Measurements from ENCODE around the gene PSMA5.
"Not testable (repeated sequence)": the region's sequence is repeated elsewhere in the genome, so short reads cannot be mapped to it uniquely, and the experiment has no call there.

PSMA5 gene

GRCh38 chr1:109426281-109427170 lies at the start of gene PSMA5:
Gene PSMA5 (minus strand): TSS chr1:109426448. CDS start chr1:109426330, 118 bp downstream.
- DNase-seq (ENCODE audit: low read depth in 2 of 2) = peak; percentile 91 to 92

GRCh38 chr1:109475261-109475660 lies 49.0 kb upstream of the PSMA5 start:
- no peak for DNase-seq (ENCODE audit: low read depth in 2 of 2)

- no peak for DNase-seq (ENCODE audit: low read depth in 2 of 2)
Measured at GRCh38 chr1:109474697-109475096, 48.4 kb upstream of the PSMA5 start.

GRCh38 chr1:109473284-109474057 lies 47.2 kb upstream of the PSMA5 start:
- DNase-seq (ENCODE audit: low read depth in 2 of 2) = not testable (repeated sequence)

- DNase-seq (ENCODE audit: low read depth in 2 of 2) = no peak
Measured at GRCh38 chr1:109472779-109473178, 46.5 kb upstream of the PSMA5 start.

- no peak for DNase-seq (ENCODE audit: low read depth in 2 of 2)
Measured at GRCh38 chr1:109470245-109470644, 44.0 kb upstream of the PSMA5 start.

GRCh38 chr1:109468903-109469302 lies 42.7 kb upstream of the PSMA5 start:
- no peak for DNase-seq (ENCODE audit: low read depth in 2 of 2)

GRCh38 chr1:109468061-109468460 lies 41.8 kb upstream of the PSMA5 start:
- DNase-seq (ENCODE audit: low read depth in 2 of 2) = no peak

GRCh38 chr1:109467301-109467777 lies 41.1 kb upstream of the PSMA5 start:
- no peak for DNase-seq (ENCODE audit: low read depth in 2 of 2)

GRCh38 chr1:109466452-109467300 lies 40.4 kb upstream of the PSMA5 start, which contains the start of gene SYPL2:
Gene SYPL2 (plus strand): TSS chr1:109466546. CDS start chr1:109466844, 298 bp downstream.
- no peak for DNase-seq (ENCODE audit: low read depth in 2 of 2)

- no peak for DNase-seq (ENCODE audit: low read depth in 2 of 2)
Measured at GRCh38 chr1:109466125-109466451, 39.8 kb upstream of the PSMA5 start.

GRCh38 chr1:109457819-109458218 lies 31.6 kb upstream of the PSMA5 start:
- no peak for DNase-seq (ENCODE audit: low read depth in 2 of 2)

GRCh38 chr1:109454497-109455133 lies 28.4 kb upstream of the PSMA5 start:
- DNase-seq (ENCODE audit: low read depth in 2 of 2) = no peak

GRCh38 chr1:109447524-109447923 lies 21.3 kb upstream of the PSMA5 start:
- DNase-seq (ENCODE audit: low read depth in 2 of 2) = no peak

GRCh38 chr1:109445949-109446695 lies 19.9 kb upstream of the PSMA5 start:
- DNase-seq (ENCODE audit: low read depth in 2 of 2) = not testable (repeated sequence)

GRCh38 chr1:109444346-109444745 lies 18.1 kb upstream of the PSMA5 start:
- no peak for DNase-seq (ENCODE audit: low read depth in 2 of 2)

- no peak for DNase-seq (ENCODE audit: low read depth in 2 of 2)
Measured at GRCh38 chr1:109443476-109443875, 17.2 kb upstream of the PSMA5 start.

- DNase-seq (ENCODE audit: low read depth in 2 of 2) = no peak
Measured at GRCh38 chr1:109441069-109441468, 14.8 kb upstream of the PSMA5 start.

- DNase-seq (ENCODE audit: low read depth in 2 of 2) = no peak
Measured at GRCh38 chr1:109438798-109439297, 12.6 kb upstream of the PSMA5 start.

GRCh38 chr1:109434484-109434883 lies 8.2 kb upstream of the PSMA5 start:
- no peak for DNase-seq (ENCODE audit: low read depth in 2 of 2)
